GM19099 (cell line): ENCODE results near the gene NINL.

Source experiments
- POLR2A ChIP-seq: IDR thresholded peaks from 3 replicates; pipeline ENCODE4 v1.6.1; 2011; ENCODE audit warnings: low read depth; ENCODE audit not compliant: insufficient read length; ENCODE audit errors: extremely low read depth

The NINL gene

GRCh38 chr20:25584905-25585704 is at the start of gene NINL:
Gene NINL (minus strand): TSS chr20:25585531. CDS start chr20:25526587, 58,944 bp downstream.
- no peak for TF ChIP-seq POLR2A

- no peak for TF ChIP-seq POLR2A
Observed at GRCh38 chr20:25632940-25633790, 47.8 kb upstream of the NINL start.

- no peak for TF ChIP-seq POLR2A
Observed at GRCh38 chr20:25629816-25630499, 44.6 kb upstream of the NINL start.

GRCh38 chr20:25626779-25627178 is 41.4 kb upstream of the NINL start:
- no peak for TF ChIP-seq POLR2A

- TF ChIP-seq POLR2A: no peak
Observed at GRCh38 chr20:25624500-25624939, 39.2 kb upstream of the NINL start.

- peak; percentile 94 for TF ChIP-seq POLR2A
Observed at GRCh38 chr20:25623736-25624499, 38.6 kb upstream of the NINL start, which contains the start of gene NANP. Gene NANP (minus strand): TSS chr20:25624014. CDS start chr20:25623948, 66 bp downstream.

GRCh38 chr20:25623225-25623735 is 37.9 kb upstream of the NINL start:
- no peak for TF ChIP-seq POLR2A

- no peak for TF ChIP-seq POLR2A
Observed at GRCh38 chr20:25622450-25623224, 37.3 kb upstream of the NINL start.

GRCh38 chr20:25622049-25622448 is 36.7 kb upstream of the NINL start:
- no peak for TF ChIP-seq POLR2A

- no peak for TF ChIP-seq POLR2A
Observed at GRCh38 chr20:25619514-25619913, 34.2 kb upstream of the NINL start.

- TF ChIP-seq POLR2A: no peak
Observed at GRCh38 chr20:25608774-25609173, 23.4 kb upstream of the NINL start.

GRCh38 chr20:25606094-25606695 is 20.9 kb upstream of the NINL start:
- TF ChIP-seq POLR2A: no peak

- TF ChIP-seq POLR2A: no peak
Observed at GRCh38 chr20:25605148-25605547, 19.8 kb upstream of the NINL start.
